Measurements from ENCODE around the gene LCLAT1.

LCLAT1 gene

GRCh38 chr2:30691948-30692828 is 245.1 kb downstream of the LCLAT1 start (continued):
- TF ChIP-seq ZSCAN16 (tag by site-specific recombination; IDR thresholded peaks at IDR 0.05) (no peak), ZNF664 (tag by site-specific recombination; IDR thresholded peaks at IDR 0.05) (no peak), KLF16 (tag by site-specific recombination; IDR thresholded peaks at IDR 0.05) (no peak), ZNF2 (tag by site-specific recombination; IDR thresholded peaks at IDR 0.05) (no peak)

- Histone ChIP-seq H3K4me3 (ENCODE audit: low read depth, low read length) (no peak overlapping the region), H3K9me3 (ENCODE audit: control insufficient read depth, insufficient read depth, low read depth, low read length) (no peaks in the 10 kb centered on the region), H3K4me1 (ENCODE audit: control insufficient read depth, insufficient read depth, low read length) (no peaks in the 10 kb centered on the region), H3K36me3 (ENCODE audit: control insufficient read depth in 2 of 2, insufficient read depth in 1 of 2, low read length in 2 of 2) (no peaks in the 10 kb centered on the region), H3K27ac (ENCODE audit: extremely low read depth, low read depth, low read length) (no peak overlapping the region)
- TF ChIP-seq ZEB2 (tag by site-specific recombination; IDR thresholded peaks at IDR 0.05) (no peak), FEZF1 (tag by site-specific recombination; IDR thresholded peaks at IDR 0.05) (no peak), HOXD13 (CRISPR knock-in tag; IDR thresholded peaks at IDR 0.05; ENCODE audit: borderline replicate concordance) (no peak), MEIS1 (CRISPR knock-in tag; IDR thresholded peaks at IDR 0.05; ENCODE audit: borderline replicate concordance) (no peak), ZNF555 (tag by site-specific recombination; conservative IDR thresholded peaks at IDR 0.05) (no peak), ZNF510 (tag by site-specific recombination; IDR thresholded peaks at IDR 0.05; ENCODE audit: insufficient replicate concordance) (no peak), ZNF362 (tag by site-specific recombination; IDR thresholded peaks at IDR 0.05) (no peak), ZNF645 (tag by site-specific recombination; IDR thresholded peaks at IDR 0.05) (no peak), ZNF133 (tag by site-specific recombination; IDR thresholded peaks at IDR 0.05) (no peak), ZSCAN30 (tag by site-specific recombination; IDR thresholded peaks at IDR 0.05) (no peak), ZNF777 (tag by site-specific recombination; IDR thresholded peaks at IDR 0.05; ENCODE audit: borderline replicate concordance) (no peak), ZNF132 (tag by site-specific recombination; IDR thresholded peaks at IDR 0.05; ENCODE audit: borderline replicate concordance) (no peak), ZNF629 (tag by site-specific recombination; IDR thresholded peaks at IDR 0.05) (no peak)
- CTCF ChIA-PET, result interaction anchor here (0.6 to 5.9 kb wide), 5 partner anchors 9 to 448 kb away, joined by 3 to 43 read pairs (median 3); no protein-coding TSS in a partner anchor
- POLR2A ChIA-PET, result no interaction called here
These were observed 245.8 kb downstream of the LCLAT1 start for GRCh38 chr2:30692829-30693275.

Measured in HEK293 (cell line).